KMS-11 (cell line): ENCODE results near the gene BRI3BP.

Experiments
- H2AFZ ChIP-seq: fragments of 200-600 bp; sonication (generic); 2 replicates; pipeline ENCODE4 v1.6.1; 2016; ENCODE audit warnings: antibody characterized with exemption, mixed run types, low read depth
- H3K27ac ChIP-seq: fragments of 200-600 bp; sonication (generic); 2 replicates; pipeline ENCODE4 v1.6.1; 2016; ENCODE audit warnings: mild to moderate bottlenecking, mixed run types
- H3K27me3 ChIP-seq: fragments of 200-600 bp; sonication (generic); 2 replicates; pipeline ENCODE4 v1.6.1; 2017; ENCODE audit warnings: mild to moderate bottlenecking, low read depth, mixed run types, moderate library complexity; ENCODE audit not compliant: insufficient read depth
- H3K36me3 ChIP-seq: fragments of 200-600 bp; sonication (generic); 2 replicates; pipeline ENCODE4 v1.6.1; 2017; ENCODE audit warnings: mild to moderate bottlenecking, mixed run types; ENCODE audit not compliant: insufficient read depth
- H3K4me1 ChIP-seq: fragments of 200-600 bp; sonication (generic); 2 replicates; pipeline ENCODE4 v1.6.1; 2016; ENCODE audit warnings: mild to moderate bottlenecking, low read depth, mixed run types; ENCODE audit not compliant: poor library complexity, severe bottlenecking
- H3K4me2 ChIP-seq: fragments of 200-600 bp; sonication (generic); 2 replicates; pipeline ENCODE4 v1.7.0; 2016; ENCODE audit warnings: mild to moderate bottlenecking, mixed run types
- H3K4me3 ChIP-seq: fragments of 200-600 bp; sonication (generic); IDR thresholded peaks from 2 replicates; pipeline ENCODE4 v1.6.1; 2017; ENCODE audit warnings: low read depth, low read length, mixed read lengths; ENCODE audit not compliant: insufficient read depth
- H3K79me2 ChIP-seq: fragments of 200-600 bp; sonication (generic); 2 replicates; pipeline ENCODE4 v1.6.1; 2016; ENCODE audit warnings: low read depth, mixed run types; ENCODE audit not compliant: insufficient read depth
- H3K9ac ChIP-seq: fragments of 200-600 bp; sonication (generic); 2 replicates; pipeline ENCODE4 v1.6.1; 2016; ENCODE audit warnings: mild to moderate bottlenecking, mixed run types
- H4K20me1 ChIP-seq: fragments of 200-600 bp; sonication (generic); 2 replicates; pipeline ENCODE4 v1.6.1; 2016; ENCODE audit warnings: mild to moderate bottlenecking, mixed run types; ENCODE audit not compliant: insufficient read depth
- CTCF ChIP-seq: fragments of 200-600 bp; sonication (generic); conservative IDR thresholded peaks from 2 replicates; pipeline ENCODE4 v1.6.1; 2017; ENCODE audit warnings: low read depth, mild to moderate bottlenecking, antibody characterized with exemption, low read length, moderate library complexity, mixed read lengths

Gene BRI3BP

GRCh38 chr12:125076103-125076502 is 82.7 kb downstream of the BRI3BP start:
- no peak overlapping the region for H2AFZ ChIP-seq
- no peaks in the 10 kb centered on the region for H3K79me2 ChIP-seq
- H4K20me1 ChIP-seq, result no peaks in the 10 kb centered on the region
- H3K4me1 ChIP-seq, result no peaks in the 10 kb centered on the region
- H3K9ac ChIP-seq, result no peak overlapping the region
- H3K36me3 ChIP-seq, result no peaks in the 10 kb centered on the region
- H3K4me3 ChIP-seq, result no peak overlapping the region
- no peak overlapping the region for H3K27ac ChIP-seq
- no peaks in the 10 kb centered on the region for H3K27me3 ChIP-seq
- H3K4me2 ChIP-seq, result no peak overlapping the region
- no peak for TF ChIP-seq CTCF

GRCh38 chr12:125079084-125079483 is 85.6 kb downstream of the BRI3BP start:
- Histone ChIP-seq H2AFZ (no peak overlapping the region), H3K27me3 (no peaks in the 10 kb centered on the region), H3K4me2 (no peak overlapping the region), H4K20me1 (no peaks in the 10 kb centered on the region), H3K27ac (no peak overlapping the region), H3K79me2 (no peaks in the 10 kb centered on the region), H3K9ac (no peak overlapping the region), H3K4me3 (no peak overlapping the region), H3K36me3 (no peaks in the 10 kb centered on the region), H3K4me1 (no peaks in the 10 kb centered on the region)
- no peak for TF ChIP-seq CTCF

GRCh38 chr12:125079648-125080645 is 86.5 kb downstream of the BRI3BP start:
- no peak overlapping the region for H2AFZ ChIP-seq
- no peak for TF ChIP-seq CTCF

More at GRCh38 chr12:125079648-125080645, 86.5 kb downstream of the BRI3BP start:
- H3K4me1 ChIP-seq, result no peaks in the 10 kb centered on the region
- no peak overlapping the region for H3K9ac ChIP-seq
- no peaks in the 10 kb centered on the region for H3K27me3 ChIP-seq
- H3K79me2 ChIP-seq, result no peaks in the 10 kb centered on the region
- H4K20me1 ChIP-seq, result no peaks in the 10 kb centered on the region
- H3K4me2 ChIP-seq, result no peak overlapping the region
- no peak overlapping the region for H3K4me3 ChIP-seq
- H3K27ac ChIP-seq, result no peak overlapping the region
- H3K36me3 ChIP-seq, result no peaks in the 10 kb centered on the region
